KMS-11 (cell line): ENCODE results near the gene LPCAT3.

Experiments used
- H2AFZ ChIP-seq: fragments of 200-600 bp; sonication (generic); 2 replicates; pipeline ENCODE4 v1.6.1; 2016; ENCODE audit warnings: antibody characterized with exemption, mixed run types, low read depth
- H3K27ac ChIP-seq: fragments of 200-600 bp; sonication (generic); 2 replicates; pipeline ENCODE4 v1.6.1; 2016; ENCODE audit warnings: mild to moderate bottlenecking, mixed run types
- H3K27me3 ChIP-seq: fragments of 200-600 bp; sonication (generic); 2 replicates; pipeline ENCODE4 v1.6.1; 2017; ENCODE audit warnings: mild to moderate bottlenecking, low read depth, mixed run types, moderate library complexity; ENCODE audit not compliant: insufficient read depth
- H3K36me3 ChIP-seq: fragments of 200-600 bp; sonication (generic); 2 replicates; pipeline ENCODE4 v1.6.1; 2017; ENCODE audit warnings: mild to moderate bottlenecking, mixed run types; ENCODE audit not compliant: insufficient read depth
- H3K4me1 ChIP-seq: fragments of 200-600 bp; sonication (generic); 2 replicates; pipeline ENCODE4 v1.6.1; 2016; ENCODE audit warnings: mild to moderate bottlenecking, low read depth, mixed run types; ENCODE audit not compliant: poor library complexity, severe bottlenecking
- H3K4me2 ChIP-seq: fragments of 200-600 bp; sonication (generic); 2 replicates; pipeline ENCODE4 v1.7.0; 2016; ENCODE audit warnings: mild to moderate bottlenecking, mixed run types
- H3K4me3 ChIP-seq: fragments of 200-600 bp; sonication (generic); IDR thresholded peaks from 2 replicates; pipeline ENCODE4 v1.6.1; 2017; ENCODE audit warnings: low read depth, low read length, mixed read lengths; ENCODE audit not compliant: insufficient read depth
- H3K79me2 ChIP-seq: fragments of 200-600 bp; sonication (generic); 2 replicates; pipeline ENCODE4 v1.6.1; 2016; ENCODE audit warnings: low read depth, mixed run types; ENCODE audit not compliant: insufficient read depth
- H3K9ac ChIP-seq: fragments of 200-600 bp; sonication (generic); 2 replicates; pipeline ENCODE4 v1.6.1; 2016; ENCODE audit warnings: mild to moderate bottlenecking, mixed run types
- H4K20me1 ChIP-seq: fragments of 200-600 bp; sonication (generic); 2 replicates; pipeline ENCODE4 v1.6.1; 2016; ENCODE audit warnings: mild to moderate bottlenecking, mixed run types; ENCODE audit not compliant: insufficient read depth
- TF ChIP-seq, protein P1 (sequence below): fragments of 200-600 bp; sonication (generic); conservative IDR thresholded peaks from 2 replicates; pipeline ENCODE4 v1.6.1; 2017; ENCODE audit warnings: low read depth, mild to moderate bottlenecking, antibody characterized with exemption, low read length, moderate library complexity, mixed read lengths

The LPCAT3 gene

DNA sequence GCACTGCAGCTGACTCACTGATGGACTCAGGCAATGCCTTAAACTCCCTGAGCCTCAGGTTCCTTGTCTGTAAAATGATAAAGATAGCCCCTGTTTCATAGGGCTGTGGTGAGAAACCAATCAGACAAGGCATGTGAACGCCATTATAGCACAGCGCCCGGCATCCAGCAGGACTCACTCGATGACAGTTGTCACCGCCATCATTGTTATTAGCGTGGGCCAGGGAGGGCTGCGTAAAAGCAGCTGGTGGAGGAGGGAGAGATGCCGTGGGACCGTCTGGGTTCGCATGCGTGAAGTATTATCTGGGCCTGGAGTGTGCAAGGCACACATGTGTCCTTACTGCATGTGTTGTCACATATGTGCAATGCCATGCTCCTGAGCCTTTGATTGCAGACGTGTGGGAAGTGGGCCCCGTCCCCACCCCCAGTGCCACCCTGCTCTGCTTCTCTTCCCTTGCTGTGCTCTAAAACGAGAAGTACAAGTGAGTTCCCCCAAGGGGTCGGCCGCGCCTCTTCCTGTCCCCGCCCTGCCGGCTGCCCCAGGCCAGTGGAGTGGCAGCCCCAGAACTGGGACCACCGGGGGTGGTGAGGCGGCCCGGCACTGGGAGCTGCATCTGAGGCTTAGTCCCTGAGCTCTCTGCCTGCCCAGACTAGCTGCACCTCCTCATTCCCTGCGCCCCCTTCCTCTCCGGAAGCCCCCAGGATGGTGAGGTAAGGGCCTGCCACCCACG is 67.3 kb downstream of the LPCAT3 start, which contains the start of gene PTPN6:
Gene PTPN6 (plus strand): TSS at position 546 of the 730 bp plus-strand sequence. CDS start 157 bp downstream, at position 703.
- Histone ChIP-seq H3K4me2 (no peak within 1 kb of the TSS), H3K36me3 (no peaks in the 10 kb centered on the region), H3K27ac (no peak within 1 kb of the TSS), H3K4me3 (no peak within 1 kb of the TSS), H3K27me3 (no peaks in the 10 kb centered on the region), H2AFZ (no peak within 1 kb of the TSS), H4K20me1 (no peaks in the 10 kb centered on the region), H3K9ac (no peak within 1 kb of the TSS), H3K4me1 (peaks cover 36% of the 10 kb centered on the region), H3K79me2 (no peaks in the 10 kb centered on the region)
- TF ChIP-seq, protein P1, sequence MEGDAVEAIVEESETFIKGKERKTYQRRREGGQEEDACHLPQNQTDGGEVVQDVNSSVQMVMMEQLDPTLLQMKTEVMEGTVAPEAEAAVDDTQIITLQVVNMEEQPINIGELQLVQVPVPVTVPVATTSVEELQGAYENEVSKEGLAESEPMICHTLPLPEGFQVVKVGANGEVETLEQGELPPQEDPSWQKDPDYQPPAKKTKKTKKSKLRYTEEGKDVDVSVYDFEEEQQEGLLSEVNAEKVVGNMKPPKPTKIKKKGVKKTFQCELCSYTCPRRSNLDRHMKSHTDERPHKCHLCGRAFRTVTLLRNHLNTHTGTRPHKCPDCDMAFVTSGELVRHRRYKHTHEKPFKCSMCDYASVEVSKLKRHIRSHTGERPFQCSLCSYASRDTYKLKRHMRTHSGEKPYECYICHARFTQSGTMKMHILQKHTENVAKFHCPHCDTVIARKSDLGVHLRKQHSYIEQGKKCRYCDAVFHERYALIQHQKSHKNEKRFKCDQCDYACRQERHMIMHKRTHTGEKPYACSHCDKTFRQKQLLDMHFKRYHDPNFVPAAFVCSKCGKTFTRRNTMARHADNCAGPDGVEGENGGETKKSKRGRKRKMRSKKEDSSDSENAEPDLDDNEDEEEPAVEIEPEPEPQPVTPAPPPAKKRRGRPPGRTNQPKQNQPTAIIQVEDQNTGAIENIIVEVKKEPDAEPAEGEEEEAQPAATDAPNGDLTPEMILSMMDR, result no peak

DNA sequence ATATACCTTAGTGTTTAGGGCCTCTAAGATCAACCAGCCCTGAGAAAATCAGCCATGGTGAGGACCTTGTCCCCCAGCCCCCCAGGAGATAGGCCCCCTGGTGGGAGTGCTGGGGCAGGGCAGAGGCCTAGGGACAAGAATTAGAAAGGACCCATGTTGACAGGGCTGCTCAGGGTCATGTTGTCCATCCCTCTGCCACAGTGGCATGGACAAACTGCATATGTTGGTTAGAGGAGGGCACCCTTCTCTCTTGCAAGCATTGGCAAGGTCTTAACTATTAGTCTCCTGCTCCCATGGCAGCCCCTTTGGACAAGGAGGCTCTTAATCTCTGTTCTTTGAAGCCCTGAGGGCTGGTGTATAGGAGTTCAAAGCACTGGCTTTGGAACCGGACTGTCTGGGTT is 67.9 kb downstream of the LPCAT3 start:
- no peak overlapping the region for H2AFZ ChIP-seq
- TF ChIP-seq, protein P1, result peak; percentile 22; the same call in 1 of the 2 replicates
- no peaks in the 10 kb centered on the region for H3K27me3 ChIP-seq
- no peak overlapping the region for H3K4me2 ChIP-seq
- no peak overlapping the region for H3K9ac ChIP-seq
- H3K79me2 ChIP-seq, result no peaks in the 10 kb centered on the region
- no peak overlapping the region for H3K4me3 ChIP-seq
- H4K20me1 ChIP-seq, result no peaks in the 10 kb centered on the region
- H3K27ac ChIP-seq, result no peak overlapping the region
- H3K4me1 ChIP-seq, result peaks cover 40% of the 10 kb centered on the region
- H3K36me3 ChIP-seq, result no peaks in the 10 kb centered on the region

DNA sequence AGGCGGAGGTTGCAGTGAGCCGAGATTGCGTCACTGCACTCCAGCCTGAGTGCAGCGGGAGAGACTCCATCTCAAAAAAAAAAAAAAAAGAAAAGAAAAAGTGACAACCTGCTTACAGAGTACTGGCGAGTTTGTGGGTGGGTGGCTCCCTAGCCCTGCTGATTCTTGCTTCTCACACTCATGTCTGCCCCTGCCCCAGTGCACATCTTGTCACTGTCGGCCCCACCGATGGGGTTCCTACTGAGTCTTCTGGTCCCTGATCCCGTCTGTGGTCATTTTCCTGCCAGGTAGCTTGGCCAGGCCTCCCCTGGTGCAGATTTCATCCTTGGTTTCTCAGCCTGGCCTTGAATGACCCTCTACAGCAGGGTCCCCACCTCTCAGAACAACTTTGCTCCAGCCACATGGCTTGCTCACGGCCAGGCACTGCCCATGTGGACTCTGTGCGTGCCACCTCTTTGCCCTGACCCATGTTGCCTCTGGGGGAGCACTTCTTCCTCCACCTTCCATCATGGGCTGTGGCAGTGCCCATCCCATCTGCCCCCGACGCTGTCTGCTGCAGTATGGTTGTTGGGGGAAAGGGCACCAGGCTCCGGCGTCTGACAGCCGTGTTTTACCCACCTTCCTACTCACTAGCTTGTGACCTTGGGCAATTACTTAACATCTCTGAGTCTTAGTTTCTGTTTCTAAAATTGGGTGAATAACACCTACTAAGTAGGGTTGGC is 69.2 kb downstream of the LPCAT3 start:
- H4K20me1 ChIP-seq, result no peaks in the 10 kb centered on the region
- no peaks in the 10 kb centered on the region for H3K27me3 ChIP-seq
- TF ChIP-seq, protein P1, result 0 out of 2 replicates have a peak, but pooled peaks have one; percentile 21
- H3K4me2 ChIP-seq, result peak overlapping the region; percentile 40
- peak overlapping the region; percentile 13; the same call in 1 of the 2 replicates for H3K9ac ChIP-seq
- H2AFZ ChIP-seq, result peak overlapping the region; percentile 82
- no peaks in the 10 kb centered on the region for H3K36me3 ChIP-seq
- H3K4me3 ChIP-seq, result no peak overlapping the region
- H3K4me1 ChIP-seq, result peaks cover 38% of the 10 kb centered on the region
- H3K27ac ChIP-seq, result peak overlapping the region; percentile 75
- no peaks in the 10 kb centered on the region for H3K79me2 ChIP-seq

DNA sequence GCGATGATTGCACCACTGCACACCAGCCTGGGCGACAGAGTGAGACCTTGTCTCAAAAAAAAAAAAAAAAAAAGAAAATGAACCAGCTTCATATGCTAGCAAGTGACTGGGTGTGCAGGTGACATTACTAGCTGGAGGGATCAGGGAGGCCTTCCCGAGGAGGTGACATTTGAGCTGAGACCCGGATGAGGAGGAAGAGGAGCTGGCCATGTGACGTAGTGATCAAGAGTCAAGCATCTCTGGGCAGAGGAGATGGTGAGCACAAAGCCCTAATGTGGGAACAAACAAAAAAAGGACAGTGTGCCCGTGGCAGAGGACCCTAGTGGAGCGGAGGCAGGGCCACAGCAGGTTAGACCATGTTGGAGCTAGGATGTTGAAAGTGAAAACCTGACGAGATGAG is 70.7 kb downstream of the LPCAT3 start:
- Histone ChIP-seq H3K79me2 (no peaks in the 10 kb centered on the region), H3K4me2 (no peak overlapping the region), H3K36me3 (no peaks in the 10 kb centered on the region), H3K4me1 (peaks cover 30% of the 10 kb centered on the region), H3K27me3 (no peaks in the 10 kb centered on the region), H3K27ac (no peak overlapping the region), H3K4me3 (no peak overlapping the region), H4K20me1 (no peaks in the 10 kb centered on the region), H2AFZ (no peak overlapping the region), H3K9ac (no peak overlapping the region)
- TF ChIP-seq, protein P1, result no peak
